Measurements from ENCODE around the gene RER1.

DNA sequence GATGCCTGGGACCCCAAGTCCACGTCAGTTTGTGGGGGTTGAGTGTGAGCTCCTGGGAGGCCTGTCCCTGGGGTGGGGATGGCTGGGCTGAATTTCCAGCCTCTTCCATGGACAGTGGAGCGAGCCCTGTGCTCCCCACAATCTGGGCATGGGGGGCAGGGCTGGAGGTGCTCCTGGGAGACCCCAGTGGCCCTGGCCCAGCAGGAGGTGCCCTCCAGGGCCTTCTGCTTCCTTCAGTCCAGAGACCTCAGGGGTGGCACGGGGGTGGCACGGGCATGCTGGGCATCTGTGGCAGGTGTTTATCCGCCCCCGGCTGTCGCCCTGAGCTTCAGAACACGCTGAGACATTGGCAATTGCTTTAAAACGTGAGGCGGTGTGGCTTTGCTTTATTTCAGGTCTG is 41.1 kb upstream of the RER1 start:
- TF ChIP-seq EZH2 (IDR thresholded peaks at IDR 0.05; ENCODE audit: borderline replicate concordance, low read length) (no peak), CTCF (conservative IDR thresholded peaks at IDR 0.05 in 1 of 2, IDR thresholded peaks at IDR 0.05 in 1 of 2; ENCODE audit: extremely low read depth in 1 of 2, insufficient read depth in 1 of 2, low read depth in 1 of 2, low read length in 2 of 2) (no peak)
